ENCODE results near the gene MIA3. TPM values are rescaled to one million over a fixed set of nuclear protein-coding genes. Genes with fewer than 3 reads are reported as not detected.
A peak's percentile ranks its signal among the peaks of the same experiment; 100 is the strongest.

Gene MIA3
- total RNA-seq, 1 donor from 2014 or later = 96.4 TPM

DNA sequence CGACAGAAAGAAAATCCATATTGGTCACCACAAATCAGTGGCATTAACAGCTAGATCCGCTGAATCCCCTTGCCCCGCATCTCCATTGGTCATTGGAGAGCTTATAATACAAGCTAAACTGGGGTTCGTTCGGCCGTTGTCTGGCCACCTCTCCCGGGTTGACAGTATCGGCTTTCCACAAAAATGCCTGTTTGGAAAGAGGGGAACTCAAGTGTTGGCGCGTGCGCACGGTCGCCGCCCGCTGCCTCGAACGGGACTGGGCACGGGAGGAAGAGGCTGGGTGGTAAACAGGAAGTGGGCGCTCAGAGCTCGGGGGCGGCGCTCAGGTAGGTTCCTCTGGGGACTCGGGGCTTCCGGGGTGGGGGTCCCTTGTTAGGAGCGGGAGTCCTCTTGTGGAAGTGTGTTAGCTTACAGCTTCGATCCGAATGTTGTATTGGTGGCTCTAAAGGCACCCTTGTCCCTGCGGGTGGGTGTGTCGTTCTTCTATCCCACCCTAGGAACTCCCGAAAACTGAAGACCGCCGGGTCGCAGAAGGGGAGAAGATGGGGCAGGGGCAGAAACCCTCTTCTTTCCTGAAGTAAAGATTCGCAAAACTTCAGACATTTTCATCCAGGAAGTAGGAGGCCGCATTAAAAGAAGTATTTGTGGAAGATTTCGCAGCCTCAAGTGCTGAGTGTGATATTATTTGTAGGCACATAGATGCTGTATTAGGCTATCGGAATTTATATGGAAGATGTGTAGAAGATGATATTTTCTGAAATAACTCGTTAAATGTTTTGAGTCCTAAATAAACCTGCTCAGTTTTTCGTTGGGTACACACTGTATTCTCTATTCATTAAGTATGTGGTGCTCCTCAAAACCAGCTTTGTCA is 95.4 kb downstream of the MIA3 start:
- Mint-ChIP-seq H3K27me3 (ENCODE audit: low read depth) (no peaks in the 10 kb centered on the region), H3K9me3 (ENCODE audit: low read depth) (no peaks in the 10 kb centered on the region), H3K36me3 (ENCODE audit: low read depth) (peaks cover 6% of the 10 kb centered on the region), H3K4me1 (ENCODE audit: low read depth) (peaks cover 39% of the 10 kb centered on the region), H3K27ac (ENCODE audit: unreplicated experiment) (peak overlapping the region; percentile 100), H3K4me3 (ENCODE audit: unreplicated experiment) (peak overlapping the region; percentile 92)
- TF ChIP-seq, protein P1, sequence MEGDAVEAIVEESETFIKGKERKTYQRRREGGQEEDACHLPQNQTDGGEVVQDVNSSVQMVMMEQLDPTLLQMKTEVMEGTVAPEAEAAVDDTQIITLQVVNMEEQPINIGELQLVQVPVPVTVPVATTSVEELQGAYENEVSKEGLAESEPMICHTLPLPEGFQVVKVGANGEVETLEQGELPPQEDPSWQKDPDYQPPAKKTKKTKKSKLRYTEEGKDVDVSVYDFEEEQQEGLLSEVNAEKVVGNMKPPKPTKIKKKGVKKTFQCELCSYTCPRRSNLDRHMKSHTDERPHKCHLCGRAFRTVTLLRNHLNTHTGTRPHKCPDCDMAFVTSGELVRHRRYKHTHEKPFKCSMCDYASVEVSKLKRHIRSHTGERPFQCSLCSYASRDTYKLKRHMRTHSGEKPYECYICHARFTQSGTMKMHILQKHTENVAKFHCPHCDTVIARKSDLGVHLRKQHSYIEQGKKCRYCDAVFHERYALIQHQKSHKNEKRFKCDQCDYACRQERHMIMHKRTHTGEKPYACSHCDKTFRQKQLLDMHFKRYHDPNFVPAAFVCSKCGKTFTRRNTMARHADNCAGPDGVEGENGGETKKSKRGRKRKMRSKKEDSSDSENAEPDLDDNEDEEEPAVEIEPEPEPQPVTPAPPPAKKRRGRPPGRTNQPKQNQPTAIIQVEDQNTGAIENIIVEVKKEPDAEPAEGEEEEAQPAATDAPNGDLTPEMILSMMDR (IDR thresholded peaks at IDR 0.05) = no peak
- DNase-seq (ENCODE audit: low spot score) = peak; percentile 95

DNA sequence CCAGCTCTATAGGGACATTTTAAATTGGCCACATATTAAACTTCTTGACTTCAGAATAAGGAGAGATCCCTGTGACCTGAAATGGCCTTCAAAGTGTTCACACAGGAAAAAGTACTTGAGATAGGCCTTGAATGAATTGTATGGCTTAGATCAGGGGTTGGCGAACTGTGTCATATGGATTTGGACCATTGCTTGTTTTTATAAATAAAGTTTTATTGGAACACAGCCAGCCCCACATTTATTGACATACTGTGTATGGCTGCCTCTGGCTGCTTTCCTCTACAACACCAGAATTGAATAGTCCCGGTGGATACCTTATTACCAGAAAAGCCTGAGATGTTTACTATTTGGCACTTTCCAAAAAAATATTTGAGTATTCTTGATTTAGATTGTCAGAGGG is 98.5 kb downstream of the MIA3 start:
- no peak for DNase-seq (ENCODE audit: low spot score)
- H3K4me1 Mint-ChIP-seq (ENCODE audit: low read depth) = peaks cover 11% of the 10 kb centered on the region
- TF ChIP-seq, protein P1 (IDR thresholded peaks at IDR 0.05) = no peak
- no peaks in the 10 kb centered on the region for H3K27me3 Mint-ChIP-seq (ENCODE audit: low read depth)
- peaks cover 18% of the 10 kb centered on the region for H3K36me3 Mint-ChIP-seq (ENCODE audit: low read depth)
- no peak overlapping the region for H3K4me3 Mint-ChIP-seq (ENCODE audit: unreplicated experiment)
- H3K27ac Mint-ChIP-seq (ENCODE audit: unreplicated experiment) = no peak overlapping the region
- H3K9me3 Mint-ChIP-seq (ENCODE audit: low read depth) = no peaks in the 10 kb centered on the region

Other genes starting within 250 kb of the MIA3 start
- gene HHIPL2, start 70.0 kb upstream of the MIA3 start, total RNA-seq = not detected in 3 replicates
- gene TAF1A, start 28.2 kb upstream of the MIA3 start, total RNA-seq = 3.3 to 6.6 TPM (median 3.7 TPM) in 3 replicates
- 67.9 to 75.1 TPM (median 74.5 TPM) in 3 replicates for gene AIDA, start 94.4 kb downstream of the MIA3 start, total RNA-seq
- gene BROX, start 94.5 kb downstream of the MIA3 start, total RNA-seq = 32.5 to 36.1 TPM (median 35.6 TPM) in 3 replicates
- not detected in 3 replicates for gene FAM177B, start 119.1 kb downstream of the MIA3 start, total RNA-seq
- 4.7 to 5.9 TPM (median 5.6 TPM) in 3 replicates for gene DISP1, start 196.9 kb downstream of the MIA3 start, total RNA-seq